OCI-LY7 (cell line): ENCODE results near the gene SLC25A22. TPM values are rescaled to one million over a fixed set of nuclear protein-coding genes. Genes with fewer than 3 reads are reported as not detected.

ENCODE experiments used
- BruUV-seq: library from RNA; stranded (reverse); fragments of 400-500 nt; replicated peaks from 2 replicates; lab custom pipeline; 2021; lab: Mats Ljungman, UMichigan
- CTCF ChIA-PET: fragments of 300-600 bp; sonication (Branson Sonifier 250); formaldehyde crosslinking; loops from one replicate; lab custom pipeline; 2022; ENCODE audit warnings: antibody characterized with exemption; ENCODE audit not compliant: unreplicated experiment; lab: Charles Lee
- POLR2A ChIA-PET: fragments of 300-600 bp; sonication (Branson Sonifier 250); formaldehyde crosslinking; loops from one replicate; lab custom pipeline; 2022; ENCODE audit warnings: antibody characterized with exemption; lab: Charles Lee
- DNase-seq: peaks from one replicate; pipeline ENCODE4 v3.0.0-alpha.2; 2015; ENCODE audit warnings: low spot score
- H2AFZ ChIP-seq: fragments of 200-600 bp; sonication (generic), shearing (Covaris generic); 2 replicates; pipeline ENCODE4 v1.6.1; 2014; ENCODE audit warnings: mild to moderate bottlenecking, antibody characterized with exemption, low read length, moderate library complexity
- H3K27ac ChIP-seq: fragments of 200-600 bp; sonication (generic); 2 replicates; pipeline ENCODE4 v1.5.1; 2014; ENCODE audit warnings: mixed run types, low read depth, mild to moderate bottlenecking, moderate library complexity, low read length, inconsistent platforms; ENCODE audit not compliant: poor library complexity, severe bottlenecking
- H3K36me3 ChIP-seq: fragments of 200-600 bp; sonication (generic); 2 replicates; pipeline ENCODE4 v1.6.1; 2014; ENCODE audit warnings: mild to moderate bottlenecking, antibody characterized with exemption, low read length, moderate library complexity, mixed read lengths; ENCODE audit not compliant: insufficient read depth
- H3K4me1 ChIP-seq: fragments of 200-600 bp; sonication (generic); 2 replicates; pipeline ENCODE4 v1.5.1; 2014; ENCODE audit warnings: mild to moderate bottlenecking, low read length; ENCODE audit not compliant: insufficient read depth, poor library complexity, severe bottlenecking
- H3K4me2 ChIP-seq: fragments of 200-600 bp; sonication (generic); 2 replicates; pipeline ENCODE4 v1.6.1; 2014; ENCODE audit warnings: mild to moderate bottlenecking, low read length
- H3K4me3 ChIP-seq: fragments of 200-600 bp; sonication (generic); 2 replicates; pipeline ENCODE4 v1.5.1; 2014; ENCODE audit warnings: mild to moderate bottlenecking, low read depth, low read length; ENCODE audit not compliant: poor library complexity, severe bottlenecking
- H3K79me2 ChIP-seq: fragments of 200-600 bp; sonication (generic); 2 replicates; pipeline ENCODE4 v1.6.1; 2016; ENCODE audit warnings: low read depth, mild to moderate bottlenecking, low read length, moderate library complexity, mixed read lengths; ENCODE audit not compliant: insufficient read depth
- H3K9me2 ChIP-seq: fragments of 200-600 bp; sonication (generic); 2 replicates; pipeline ENCODE4 v1.6.1; 2016; ENCODE audit warnings: mild to moderate bottlenecking, low read length, mixed read lengths; ENCODE audit not compliant: insufficient read depth
- H3K9me3 ChIP-seq: fragments of 200-600 bp; sonication (generic); 2 replicates; pipeline ENCODE4 v1.6.1; 2014; ENCODE audit warnings: mild to moderate bottlenecking, mixed run types, low read length, mixed read lengths
- H4K20me1 ChIP-seq: fragments of 200-600 bp; sonication (generic); 2 replicates; pipeline ENCODE4 v1.6.1; 2014; ENCODE audit warnings: mild to moderate bottlenecking, antibody characterized with exemption, low read length, moderate library complexity, mixed read lengths; ENCODE audit not compliant: insufficient read depth
- EZH2phosphoT487 ChIP-seq: fragments of 200-600 bp; sonication (generic); IDR thresholded peaks from 2 replicates; pipeline ENCODE4 v1.6.1; 2018; ENCODE audit warnings: low read depth, borderline replicate concordance, mild to moderate bottlenecking, mixed run types, antibody characterized with exemption, low read length, moderate library complexity, mixed read lengths
- intact Hi-C: fragments of 100-400 bp; cut with micrococcal nuclease; formaldehyde crosslinking; loops from one replicate; pipeline ENCODE4 v1.10.0; 2022; ENCODE audit not compliant: unreplicated experiment
- total RNA-seq, 2 experiments: library from RNA; depleted of rRNA in 1 of 2; stranded (reverse); fragments of >200 nt in 1 of 2; shearing (Covaris generic) in 1 of 2; gene quantifications; 2 replicates each; pipeline ENCODE4 v1.2.3, GENCODE V29; 2014 to 2022
- TF ChIP-seq, protein P1 (sequence below): fragments of 200-600 bp; sonication (generic); conservative IDR thresholded peaks from 2 replicates; pipeline ENCODE4 v1.5.1; 2014; ENCODE audit warnings: mild to moderate bottlenecking, antibody characterized with exemption, low read length, moderate library complexity, mixed read lengths

The SLC25A22 gene
- total RNA-seq, 2 experiments from 2014 or later = 30.8 to 50.9 TPM

DNA sequence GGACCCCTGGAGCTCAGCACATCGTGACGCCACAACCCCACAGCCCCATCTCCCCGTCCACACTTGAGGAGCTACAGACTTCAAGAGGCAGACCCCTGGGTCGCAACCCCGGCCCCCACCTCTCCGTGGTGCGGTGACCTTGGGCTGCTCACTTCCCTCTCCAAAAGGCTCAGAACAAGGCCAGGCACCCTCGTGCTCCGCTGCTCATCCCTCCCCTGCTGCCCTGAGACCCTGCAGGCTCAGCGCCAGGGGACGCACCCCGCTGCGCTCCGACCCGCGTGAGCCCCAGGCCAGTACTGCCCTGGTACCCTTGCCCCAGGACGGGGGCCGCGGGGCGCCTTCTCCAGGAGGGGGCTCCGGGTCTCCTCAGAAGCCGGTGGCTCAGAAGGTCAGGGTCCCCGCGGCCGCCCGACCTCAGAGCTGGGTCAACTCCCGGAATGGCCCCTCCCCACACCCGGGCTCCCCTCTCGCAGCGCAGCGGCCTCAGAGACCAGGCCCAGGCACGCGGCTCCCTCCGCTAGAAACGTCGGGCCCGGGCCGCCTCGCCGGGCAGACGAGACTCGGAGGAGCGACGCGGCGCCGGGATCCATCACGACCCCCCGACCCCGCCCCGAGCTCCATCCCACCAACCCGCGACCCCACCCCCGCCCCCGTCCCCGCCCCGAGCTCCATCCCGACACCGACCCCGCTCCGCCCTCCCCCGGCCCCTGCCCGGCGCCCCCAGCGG is 21.4 kb downstream of the SLC25A22 start:
- no peaks in the 10 kb centered on the region for H4K20me1 ChIP-seq
- H2AFZ ChIP-seq = no peak overlapping the region
- H3K36me3 ChIP-seq = peaks cover 33% of the 10 kb centered on the region
- H3K4me3 ChIP-seq = peak overlapping the region; percentile 95
- peaks cover 22% of the 10 kb centered on the region for H3K4me1 ChIP-seq
- peak; percentile 71 for DNase-seq
- H3K9me2 ChIP-seq = no peaks in the 10 kb centered on the region
- H3K4me2 ChIP-seq = peak overlapping the region; percentile 90
- TF ChIP-seq, protein P1, sequence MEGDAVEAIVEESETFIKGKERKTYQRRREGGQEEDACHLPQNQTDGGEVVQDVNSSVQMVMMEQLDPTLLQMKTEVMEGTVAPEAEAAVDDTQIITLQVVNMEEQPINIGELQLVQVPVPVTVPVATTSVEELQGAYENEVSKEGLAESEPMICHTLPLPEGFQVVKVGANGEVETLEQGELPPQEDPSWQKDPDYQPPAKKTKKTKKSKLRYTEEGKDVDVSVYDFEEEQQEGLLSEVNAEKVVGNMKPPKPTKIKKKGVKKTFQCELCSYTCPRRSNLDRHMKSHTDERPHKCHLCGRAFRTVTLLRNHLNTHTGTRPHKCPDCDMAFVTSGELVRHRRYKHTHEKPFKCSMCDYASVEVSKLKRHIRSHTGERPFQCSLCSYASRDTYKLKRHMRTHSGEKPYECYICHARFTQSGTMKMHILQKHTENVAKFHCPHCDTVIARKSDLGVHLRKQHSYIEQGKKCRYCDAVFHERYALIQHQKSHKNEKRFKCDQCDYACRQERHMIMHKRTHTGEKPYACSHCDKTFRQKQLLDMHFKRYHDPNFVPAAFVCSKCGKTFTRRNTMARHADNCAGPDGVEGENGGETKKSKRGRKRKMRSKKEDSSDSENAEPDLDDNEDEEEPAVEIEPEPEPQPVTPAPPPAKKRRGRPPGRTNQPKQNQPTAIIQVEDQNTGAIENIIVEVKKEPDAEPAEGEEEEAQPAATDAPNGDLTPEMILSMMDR = peak; percentile 31; the same call in 1 of the 2 replicates
- TF ChIP-seq EZH2phosphoT487 = no peak
- H3K9me3 ChIP-seq = no peaks in the 10 kb centered on the region
- H3K27ac ChIP-seq = peak overlapping the region; percentile 57
- no TSS peak for BruUV-seq
- intact Hi-C loops = loop anchor here (1.0 to 2.0 kb wide), 2 partner anchors 20 to 29 kb away; partner anchors contain the start of gene TALDO1
- peaks cover 32% of the 10 kb centered on the region for H3K79me2 ChIP-seq
- ChIA-PET CTCF (interaction anchor here (0.6 to 1.2 kb wide), 2 partner anchors 29 to 116 kb away, joined by 3 read pairs; no protein-coding TSS in a partner anchor), POLR2A (interaction anchor here (0.6 to 2.2 kb wide), 5 partner anchors 20 to 148 kb away, joined by 3 to 9 read pairs (median 5); partner anchors contain the start of genes DEAF1 and TALDO1)

DNA sequence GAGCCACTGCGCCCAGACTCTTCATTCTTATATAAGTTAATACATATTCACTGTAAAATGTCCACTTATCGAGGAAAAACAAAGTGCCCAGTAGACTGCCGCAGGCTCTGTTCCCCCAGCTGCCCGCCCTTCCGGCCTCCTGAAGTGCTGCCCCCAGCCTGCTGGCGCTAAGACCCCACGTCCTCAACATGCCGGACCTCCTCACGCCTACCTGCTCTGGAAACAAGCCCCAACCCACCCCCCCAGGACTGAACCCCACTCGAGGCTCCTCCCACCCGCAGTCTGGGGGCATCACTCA is 21.9 kb downstream of the SLC25A22 start:
- no peak for DNase-seq
- Histone ChIP-seq H3K79me2 (peaks cover 32% of the 10 kb centered on the region), H4K20me1 (no peaks in the 10 kb centered on the region), H3K4me3 (peak overlapping the region; percentile 95), H3K4me2 (peak overlapping the region; percentile 90), H3K36me3 (peaks cover 38% of the 10 kb centered on the region), H3K9me2 (no peaks in the 10 kb centered on the region), H3K4me1 (peaks cover 22% of the 10 kb centered on the region), H3K9me3 (no peaks in the 10 kb centered on the region), H2AFZ (no peak overlapping the region), H3K27ac (peak overlapping the region; percentile 57)
- intact Hi-C loops = loop anchor here (1.0 to 2.0 kb wide), 2 partner anchors 21 to 29 kb away; partner anchors contain the start of gene TALDO1
- POLR2A ChIA-PET = interaction anchor here (0.6 to 2.2 kb wide), 3 partner anchors 20 to 31 kb away, joined by 4 to 9 read pairs (median 5); partner anchors contain the start of gene TALDO1
- CTCF ChIA-PET = interaction anchor here (0.6 to 1.2 kb wide), 3 partner anchors 30 to 116 kb away, joined by 3 to 8 read pairs (median 3); no protein-coding TSS in a partner anchor
- BruUV-seq = no TSS peak
- TF ChIP-seq, protein P1 = no peak
- no peak for TF ChIP-seq EZH2phosphoT487
